ENCODE measurements around the gene MSI2. TPM values are rescaled to one million over a fixed set of nuclear protein-coding genes. Genes with fewer than 3 reads are reported as not detected.

MSI2 gene
- total RNA-seq, 2 donors from 2014 or later, result 23.2 to 30.9 TPM

DNA sequence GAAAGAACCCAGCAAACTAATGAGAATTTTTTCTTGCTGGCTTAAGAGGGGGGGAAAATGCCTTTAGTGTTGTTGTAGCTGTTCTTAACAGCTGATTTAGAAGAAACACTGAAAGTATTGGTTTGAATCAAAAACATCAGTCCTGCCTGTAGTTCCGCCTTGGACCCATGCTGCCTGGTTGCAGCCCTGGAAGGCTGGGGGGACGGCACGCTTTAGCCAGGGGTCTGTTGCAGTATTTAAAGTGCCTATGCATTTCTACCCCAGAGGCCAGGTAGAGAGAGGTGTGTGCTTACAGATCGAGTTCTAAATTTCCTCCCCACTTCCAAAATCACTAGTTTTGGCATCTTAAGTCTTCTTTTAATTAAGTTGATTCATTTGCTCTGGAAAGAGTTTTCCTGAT lies 286.9 kb downstream of the MSI2 start:
- DNase-seq (ENCODE audit: low spot score), result no peak
- intact Hi-C loops (cut with DNase I), result no loop called here

DNA sequence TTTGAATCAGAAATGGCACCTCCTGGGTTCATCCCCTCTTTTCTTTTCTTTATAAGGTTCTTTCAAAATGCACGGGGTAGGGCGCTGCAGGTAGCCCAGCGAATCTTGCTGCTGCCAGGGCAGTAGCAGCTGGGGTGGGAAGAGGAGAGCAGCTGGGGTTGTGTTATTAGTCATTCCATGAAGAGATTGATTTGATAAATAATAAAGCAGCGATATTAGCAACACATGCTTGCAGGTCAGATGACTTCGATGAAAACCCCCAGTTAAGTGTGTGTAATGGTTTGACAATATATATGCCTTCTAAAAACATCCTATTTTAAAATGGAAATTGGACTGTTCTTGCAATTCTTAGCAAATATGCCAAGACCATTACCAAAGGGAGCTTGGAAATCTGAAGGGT lies 288.1 kb downstream of the MSI2 start:
- intact Hi-C loops (cut with DNase I), result no loop called here
- no peak for DNase-seq (ENCODE audit: low spot score)

DNA sequence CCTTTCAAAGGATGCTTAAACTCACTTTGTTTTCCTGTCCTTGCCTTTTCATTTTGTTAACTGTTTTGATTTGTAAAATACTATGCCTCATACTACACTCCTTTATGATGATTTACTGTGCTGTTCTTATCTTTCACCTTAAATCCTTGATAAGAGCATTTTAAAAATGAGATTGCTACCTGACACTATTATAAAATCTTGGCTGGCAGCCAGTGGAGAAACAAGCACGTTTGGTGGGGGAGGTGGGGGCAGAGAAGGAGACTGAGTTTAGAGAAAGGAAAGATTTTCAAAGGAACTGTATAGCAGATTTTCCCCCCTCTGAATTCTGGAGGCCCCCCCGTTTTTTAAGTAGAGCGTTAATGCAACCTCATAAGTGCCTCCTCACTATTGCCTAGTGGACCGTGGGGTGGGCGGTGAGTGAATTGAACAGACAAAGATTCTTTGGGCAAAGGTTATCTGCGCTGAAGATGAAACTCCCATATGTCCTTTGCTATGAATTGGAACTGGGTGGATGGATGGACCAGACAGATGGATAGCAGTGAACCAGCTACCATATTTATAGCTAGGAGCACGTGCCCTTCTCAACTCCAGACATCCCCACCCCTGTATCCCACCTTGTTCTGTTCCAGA lies 288.6 kb downstream of the MSI2 start:
- intact Hi-C loops (cut with DNase I), result no loop called here
- no peak for DNase-seq (ENCODE audit: low spot score)

DNA sequence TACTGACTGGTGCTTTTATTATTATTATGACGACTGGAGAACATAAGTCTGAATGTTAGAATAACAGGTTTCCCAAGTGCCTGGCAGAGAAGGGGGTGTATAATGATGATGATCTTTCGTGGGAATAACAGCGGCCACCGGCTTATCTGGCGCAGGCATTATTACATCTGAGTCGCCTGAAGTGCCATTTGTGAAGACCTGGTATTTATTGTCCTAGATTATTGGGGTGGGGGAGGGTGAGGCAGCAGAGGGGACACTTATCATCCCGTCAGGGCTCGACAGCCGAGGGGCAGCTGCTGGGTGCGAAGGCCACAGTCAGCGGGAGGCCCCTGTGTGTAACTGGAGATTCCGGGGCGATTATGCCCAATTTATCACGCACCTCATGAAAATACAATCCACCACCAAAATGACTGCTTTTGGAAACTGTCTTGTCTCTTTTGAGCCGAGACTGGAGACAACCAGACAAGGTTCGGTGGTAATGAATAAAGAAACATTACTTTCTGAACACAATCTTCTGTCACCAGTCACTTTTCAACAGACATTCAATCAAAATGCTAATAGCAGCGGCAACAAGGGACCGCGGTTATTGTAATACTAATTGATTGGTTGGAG lies 289.5 kb downstream of the MSI2 start:
- intact Hi-C loops (cut with DNase I), result no loop called here

DNA sequence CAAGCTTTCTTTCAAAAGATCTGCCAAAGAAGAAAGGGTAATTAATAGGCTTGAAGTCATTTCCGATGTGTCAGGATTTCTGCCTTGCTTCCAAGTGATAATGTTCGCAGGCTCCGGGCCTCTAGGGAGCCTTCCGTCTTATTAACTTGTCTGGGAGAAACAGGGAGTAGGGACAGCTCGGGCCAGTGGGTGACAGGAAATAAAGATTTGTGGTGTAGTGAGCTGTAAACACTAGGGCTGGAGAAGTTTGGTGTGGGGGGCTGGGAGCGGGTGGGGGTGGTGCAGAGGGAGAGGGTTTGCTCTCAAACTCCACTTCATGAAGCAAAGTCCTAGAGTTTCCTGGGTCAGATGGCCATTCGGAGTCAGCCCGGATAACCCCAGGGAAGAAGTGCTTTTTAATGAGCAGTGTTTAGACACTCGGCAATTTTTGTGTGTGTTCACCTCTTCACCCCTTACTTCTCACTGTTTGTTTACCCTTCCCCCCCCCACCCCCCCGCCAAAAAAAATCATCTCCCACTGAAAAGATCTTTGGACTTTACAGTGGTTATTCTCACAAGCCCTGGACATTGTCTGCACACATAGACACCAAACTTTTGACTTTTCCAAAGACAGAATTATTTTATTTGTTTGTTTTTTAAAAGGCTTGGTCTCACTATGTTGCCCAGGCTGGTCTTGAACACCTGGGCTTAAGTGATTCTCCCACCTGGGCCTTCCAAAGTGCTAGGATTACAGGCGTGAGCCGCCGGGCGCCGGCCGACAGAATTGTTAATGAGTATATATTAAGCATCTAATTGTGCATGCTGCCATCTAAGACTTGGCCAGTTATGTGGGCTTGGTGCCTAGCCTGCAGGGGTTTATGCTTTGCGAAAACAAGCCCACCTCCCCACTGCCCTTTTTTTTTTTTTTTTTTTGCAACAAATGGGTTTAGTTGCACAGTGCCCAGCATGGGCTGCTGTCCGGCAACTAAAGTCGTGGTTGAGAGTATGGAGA lies 292.4 kb downstream of the MSI2 start:
- DNase-seq (ENCODE audit: low spot score), result peak; percentile 86

More for the DNA sequence above, 289.5 kb downstream of the MSI2 start:
- DNase-seq (ENCODE audit: low spot score), result no peak

DNA sequence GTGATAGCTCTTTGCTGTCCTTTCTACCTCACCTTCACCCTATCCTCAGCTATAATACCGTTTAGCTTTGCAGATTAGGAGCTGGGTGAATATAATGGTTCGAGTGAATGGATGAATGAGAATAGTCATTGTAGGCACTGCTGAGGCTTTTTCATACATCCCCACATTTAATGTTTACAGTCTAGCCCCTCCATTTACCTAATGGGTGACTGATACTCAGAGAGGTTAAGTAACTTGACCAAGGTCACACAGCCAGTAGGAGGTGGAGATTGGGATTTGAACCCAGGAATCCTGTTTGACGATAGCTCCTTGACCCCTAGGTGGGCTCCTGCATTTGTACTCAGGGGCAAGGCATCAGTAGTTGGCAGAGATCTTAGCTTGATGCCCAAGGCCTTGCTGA lies 293.1 kb downstream of the MSI2 start:
- no peak for DNase-seq (ENCODE audit: low spot score)
- intact Hi-C loops (cut with DNase I), result no loop called here

More for the DNA sequence above, 292.4 kb downstream of the MSI2 start:
- intact Hi-C loops (cut with DNase I), result no loop called here

DNA sequence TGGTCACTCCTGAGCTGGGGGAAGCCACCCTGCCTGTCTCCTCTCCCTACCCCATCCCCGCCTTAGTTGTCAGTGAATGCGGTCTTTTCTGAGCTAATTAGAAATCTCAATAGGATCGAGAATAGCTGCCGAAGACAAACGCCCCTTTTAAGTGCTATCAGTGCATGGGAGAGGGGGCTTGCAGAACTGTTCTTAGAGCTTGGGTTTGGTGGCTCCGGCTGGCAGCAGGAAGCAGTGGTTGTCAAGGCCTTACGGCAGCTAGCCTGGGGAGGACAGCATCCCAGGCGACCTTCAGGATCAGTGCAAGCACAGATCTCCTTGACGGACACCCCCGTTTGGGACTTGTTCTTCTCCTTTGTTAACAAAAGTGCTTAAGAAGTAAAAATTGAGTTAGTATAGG lies 293.7 kb downstream of the MSI2 start:
- intact Hi-C loops (cut with DNase I), result no loop called here

DNA sequence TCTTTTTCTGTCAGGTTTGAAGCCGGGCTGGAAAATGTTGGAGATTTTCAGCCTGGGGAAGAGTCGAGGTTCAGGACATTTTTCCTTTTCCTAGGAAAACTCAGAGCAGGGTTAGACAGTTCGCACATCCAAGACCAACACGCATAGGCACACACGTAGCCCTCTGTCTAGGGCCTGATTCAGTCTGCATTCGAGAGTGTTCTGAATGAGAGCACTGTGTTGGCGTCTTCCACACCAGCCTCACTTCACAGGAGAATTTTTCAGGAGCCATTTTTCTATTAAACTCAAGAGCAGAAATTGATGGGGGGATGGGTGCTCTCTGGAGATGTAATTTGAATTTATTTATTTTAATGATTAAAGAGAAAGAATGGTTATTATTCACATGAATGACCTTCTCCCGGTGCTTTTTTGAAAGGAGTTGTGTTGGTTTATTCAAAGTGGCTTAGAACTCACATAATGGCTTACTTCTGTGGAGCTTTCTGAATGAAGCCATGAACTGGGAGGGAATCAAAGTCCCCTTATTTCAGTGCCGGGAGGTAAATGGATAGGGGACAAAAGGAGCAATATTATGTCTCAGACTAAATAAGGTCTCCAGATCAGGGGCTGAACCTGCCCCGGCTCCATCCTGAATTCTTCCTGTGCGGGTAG lies 294.5 kb downstream of the MSI2 start:
- intact Hi-C loops (cut with DNase I), result no loop called here
- no peak for DNase-seq (ENCODE audit: low spot score)

More for the DNA sequence above, 293.7 kb downstream of the MSI2 start:
- no peak for DNase-seq (ENCODE audit: low spot score)

DNA sequence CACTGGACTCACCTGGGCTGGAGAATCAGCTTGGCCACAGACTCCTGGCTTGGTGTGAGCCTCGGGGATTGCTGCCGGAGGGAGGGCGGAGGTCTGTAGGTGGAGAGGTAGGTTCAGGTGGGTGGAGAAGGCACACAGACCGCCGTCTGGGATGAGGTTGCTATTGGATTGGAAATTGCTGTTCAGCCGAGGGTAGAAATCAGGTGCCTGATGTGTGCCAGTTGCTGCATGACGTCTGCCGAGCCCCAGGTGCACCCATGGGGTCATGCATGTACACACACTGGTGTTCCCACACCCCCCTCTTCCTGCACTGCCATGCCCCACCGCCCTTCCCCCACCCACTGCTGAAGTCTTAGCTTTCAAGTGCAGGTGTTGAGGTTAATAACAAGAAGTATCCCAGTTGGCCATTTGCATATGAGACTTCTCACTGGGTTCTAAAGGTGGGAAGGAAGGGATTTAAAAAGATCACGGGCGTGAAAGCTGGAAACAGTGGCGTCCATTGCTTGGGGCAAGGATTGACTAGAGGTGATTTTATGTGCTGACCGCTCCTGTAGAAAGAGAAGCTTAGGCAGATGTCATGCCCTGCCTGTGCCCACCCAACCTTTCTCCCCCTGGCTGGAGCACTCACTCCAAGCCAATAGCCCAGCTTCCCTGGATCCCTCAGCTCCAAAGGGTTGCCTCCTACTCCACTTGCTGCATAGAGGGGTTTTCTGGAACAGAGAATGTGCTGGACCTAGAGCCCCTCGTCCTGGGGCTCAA lies 295.2 kb downstream of the MSI2 start:
- DNase-seq (ENCODE audit: low spot score), result no peak
- intact Hi-C loops (cut with DNase I), result no loop called here

DNA sequence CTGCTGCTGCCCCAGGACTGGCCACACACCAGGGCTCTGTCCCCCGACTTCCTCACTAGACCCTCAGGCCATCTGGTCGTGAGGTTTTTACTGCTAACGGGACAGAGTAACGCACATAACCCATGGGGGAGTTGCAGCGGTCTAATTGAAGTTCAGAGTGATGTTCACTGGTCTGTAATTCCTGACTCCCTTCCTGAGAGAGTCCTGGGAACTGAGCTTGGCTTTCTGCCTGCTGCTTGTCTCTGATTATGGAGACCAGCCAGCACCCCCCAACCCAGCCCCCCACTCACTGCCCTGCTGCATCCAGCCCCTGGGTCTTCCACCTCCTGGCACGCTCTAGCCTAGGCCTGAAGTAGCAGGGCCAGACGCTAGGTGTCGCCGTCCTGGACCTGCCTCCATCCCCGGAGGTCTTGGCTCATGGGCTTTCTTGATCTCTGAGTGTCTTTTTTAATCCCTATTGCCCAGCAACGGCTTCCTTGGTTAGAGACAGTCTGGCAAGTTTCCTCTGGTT lies 295.8 kb downstream of the MSI2 start:
- intact Hi-C loops (cut with DNase I), result no loop called here
- no peak for DNase-seq (ENCODE audit: low spot score)

DNA sequence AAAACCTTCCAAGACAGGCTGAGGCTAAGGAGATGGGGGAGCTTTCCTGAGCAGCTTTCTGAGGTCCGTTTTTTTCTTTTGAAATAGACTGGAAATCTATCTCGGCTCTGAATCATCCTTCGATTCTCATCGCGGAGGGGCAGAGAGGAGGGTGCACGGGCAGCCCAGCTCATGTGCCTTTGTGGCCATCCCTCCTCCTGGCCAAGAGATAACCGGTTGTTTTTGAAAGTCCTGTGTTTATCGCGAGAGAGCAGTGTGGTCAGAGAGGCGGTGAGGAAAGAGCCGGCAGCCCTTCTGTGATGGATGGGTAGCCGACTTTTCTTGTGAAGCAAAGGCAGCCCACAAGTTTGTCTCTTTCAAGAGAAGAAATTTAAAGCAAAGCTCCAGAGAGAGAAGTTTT lies 297.2 kb downstream of the MSI2 start:
- intact Hi-C loops (cut with DNase I), result no loop called here

DNA sequence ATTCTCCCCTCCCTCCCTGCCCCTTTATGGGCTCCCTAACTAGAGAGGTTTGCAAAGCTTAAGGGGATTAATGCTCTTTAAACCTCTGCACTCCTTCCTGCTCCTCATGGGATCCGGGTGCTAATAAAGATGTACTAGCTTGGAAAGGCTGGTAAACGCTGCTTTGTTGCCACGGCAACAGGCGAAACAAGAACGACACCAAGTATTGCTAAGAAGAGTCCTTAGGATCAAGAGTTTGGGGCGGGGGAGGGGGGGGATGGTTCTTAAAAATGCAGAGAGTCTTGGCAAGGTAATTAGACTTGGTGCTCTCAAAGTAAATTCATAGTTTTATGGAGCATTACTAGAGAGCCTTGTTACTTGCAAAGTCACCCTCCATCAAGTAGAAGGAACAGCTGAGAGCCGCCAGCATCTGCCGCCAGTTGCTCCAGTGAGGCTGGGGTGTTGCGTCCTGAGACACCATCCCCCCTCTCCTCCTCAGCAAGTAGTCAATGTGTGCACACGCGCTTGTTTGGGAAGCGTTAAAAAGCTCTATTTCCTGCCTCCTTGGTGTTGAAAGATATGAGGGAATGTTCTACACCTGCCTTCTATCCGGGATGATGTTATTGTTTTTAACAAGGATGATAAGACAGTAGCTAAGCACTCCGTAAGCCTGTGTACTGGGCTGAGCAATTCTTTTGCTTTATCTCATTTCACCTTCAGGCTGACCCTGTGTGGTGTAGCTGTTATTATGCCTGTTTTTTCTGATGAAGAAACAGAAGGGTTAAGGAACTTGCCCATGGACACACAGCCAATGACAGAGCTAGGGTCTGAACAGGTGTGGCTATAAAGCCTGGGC lies 297.9 kb downstream of the MSI2 start:
- intact Hi-C loops (cut with DNase I), result no loop called here
- no peak for DNase-seq (ENCODE audit: low spot score)

More for the DNA sequence above, 297.2 kb downstream of the MSI2 start:
- no peak for DNase-seq (ENCODE audit: low spot score)

DNA sequence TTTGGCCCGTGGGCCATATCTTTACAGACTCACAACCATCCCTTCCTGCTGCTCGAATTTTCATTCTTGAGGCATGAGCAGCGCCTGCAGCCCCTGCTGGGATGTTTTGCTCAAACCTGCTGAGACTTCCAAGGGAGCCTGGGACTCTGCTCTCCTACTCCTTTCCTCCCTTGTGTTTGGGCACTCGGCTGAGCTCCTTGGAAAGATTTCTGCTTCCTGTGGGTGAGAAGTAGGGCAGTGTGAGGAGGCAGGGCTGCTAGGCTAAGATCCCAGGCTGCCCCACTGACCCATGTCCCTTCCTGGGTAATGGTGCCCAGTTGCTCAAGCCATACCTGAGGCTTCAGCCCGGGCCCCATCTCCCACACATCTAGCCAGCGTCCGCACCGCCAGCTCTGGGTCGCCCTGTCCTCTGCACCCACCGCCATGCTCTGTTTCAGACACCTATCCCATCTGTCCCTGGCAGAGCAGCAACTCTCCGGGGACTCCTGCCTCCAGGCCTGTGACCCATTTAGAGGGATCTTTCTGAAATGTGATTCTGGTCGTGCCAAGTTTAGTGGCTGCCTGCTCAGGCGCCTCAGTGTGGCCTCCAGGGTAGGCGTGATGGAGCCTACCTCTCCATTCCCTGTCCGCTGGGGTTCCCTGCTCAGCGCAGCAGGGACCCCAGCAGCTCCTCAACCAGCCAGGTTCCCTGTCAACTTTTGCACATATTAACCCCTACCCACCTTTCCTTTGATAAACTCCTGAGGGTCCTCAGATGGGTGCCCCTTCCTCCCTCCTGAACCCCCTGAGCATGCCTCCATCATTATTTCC lies 298.7 kb downstream of the MSI2 start:
- DNase-seq (ENCODE audit: low spot score), result no peak
- intact Hi-C loops (cut with DNase I), result no loop called here

DNA sequence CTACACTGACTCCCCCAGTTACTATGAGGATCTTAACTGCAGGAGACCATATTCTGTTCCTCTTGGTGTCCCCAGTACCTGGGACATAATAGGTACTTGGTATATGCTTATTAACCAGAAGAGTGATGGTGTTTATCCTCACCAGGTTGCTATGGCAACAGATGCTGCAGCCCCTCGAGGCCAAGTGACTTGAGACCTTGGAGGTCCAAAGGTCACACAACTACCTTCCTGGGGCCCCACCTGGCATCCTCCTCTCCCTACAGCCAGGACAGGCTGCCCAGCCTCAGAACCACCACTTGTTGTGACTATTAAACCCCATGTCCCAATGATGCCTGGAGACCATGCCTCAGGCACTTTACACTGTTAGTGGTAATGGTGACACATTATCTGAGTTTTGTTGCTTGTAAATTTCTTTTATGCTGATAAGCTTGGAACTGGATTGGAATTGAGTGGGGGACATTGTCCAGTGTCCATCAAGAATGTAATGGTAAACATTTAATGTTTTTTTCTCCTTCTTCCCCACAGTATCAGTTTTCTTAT lies 299.4 kb downstream of the MSI2 start:
- intact Hi-C loops (cut with DNase I), result no loop called here

DNA sequence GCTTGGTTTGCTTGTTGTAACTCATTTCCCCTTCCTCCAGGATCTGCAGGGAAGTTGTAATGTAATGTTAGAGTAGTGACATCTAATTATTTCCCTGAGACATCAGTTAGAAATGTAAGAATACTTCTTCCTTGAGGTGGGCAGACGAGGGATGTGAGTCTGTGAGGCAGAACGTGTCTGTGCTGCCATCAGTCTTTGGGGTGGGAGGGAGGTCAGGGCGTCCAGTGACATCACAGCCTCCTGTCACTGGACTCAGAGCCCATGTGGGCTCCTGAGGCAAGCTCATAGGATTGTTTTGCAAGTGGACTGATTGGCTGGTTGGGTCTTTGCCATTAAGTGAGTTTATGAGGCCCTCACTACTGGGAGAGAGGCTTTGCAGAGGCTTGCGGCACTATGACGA lies 300.0 kb downstream of the MSI2 start:
- intact Hi-C loops (cut with DNase I), result no loop called here
- no peak for DNase-seq (ENCODE audit: low spot score)

More for the DNA sequence above, 299.4 kb downstream of the MSI2 start:
- no peak for DNase-seq (ENCODE audit: low spot score)

DNA sequence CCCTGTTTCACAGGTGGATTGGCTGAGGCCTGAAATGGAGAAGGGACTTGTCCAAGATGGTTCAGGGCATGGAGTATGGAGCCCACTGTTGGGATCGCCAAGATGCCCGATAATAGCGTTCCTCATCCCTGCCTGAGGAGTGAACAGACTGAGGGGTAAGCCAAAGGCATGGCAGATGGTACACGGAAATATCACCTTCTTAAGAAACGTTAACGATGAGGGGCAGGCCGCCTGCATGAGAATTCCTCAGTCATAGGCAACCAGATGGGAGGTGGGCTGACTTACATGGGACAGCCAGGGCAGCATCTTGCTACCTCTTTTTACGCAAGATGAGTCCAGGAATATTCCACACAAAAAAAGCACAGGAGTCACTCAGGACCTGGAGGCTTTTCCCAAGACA lies 300.7 kb downstream of the MSI2 start:
- intact Hi-C loops (cut with DNase I), result no loop called here
- DNase-seq (ENCODE audit: low spot score), result no peak

DNA sequence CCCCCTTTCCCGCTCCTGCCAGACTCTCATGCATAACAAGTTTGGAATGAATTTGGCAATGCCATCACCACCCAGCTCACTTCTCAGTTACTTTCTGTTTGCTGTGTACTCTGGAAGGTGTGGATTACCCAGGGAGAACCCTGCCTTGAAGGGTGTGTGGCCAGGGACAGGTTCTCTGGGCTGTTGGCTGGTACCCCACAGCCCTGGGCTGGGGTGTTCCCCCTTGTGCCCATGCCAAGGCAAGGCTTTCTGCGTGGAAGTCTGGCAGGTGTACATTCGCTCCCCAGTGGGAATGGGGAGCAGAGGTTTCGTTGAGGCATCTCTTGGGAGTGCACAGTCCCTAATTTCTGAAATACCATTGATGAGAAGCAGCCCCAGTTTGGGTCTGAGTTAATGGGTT lies 301.1 kb downstream of the MSI2 start:
- DNase-seq (ENCODE audit: low spot score), result no peak
- intact Hi-C loops (cut with DNase I), result no loop called here
